ENCODE data around the gene VPS39. TPM values are rescaled to one million over a fixed set of nuclear protein-coding genes. Genes with fewer than 3 reads are reported as not detected.

VPS39 gene
- total RNA-seq, 1 donor from 2014 or later = 76.8 TPM

- Mint-ChIP-seq H3K9me3 (no peaks in the 10 kb centered on the region), H3K27me3 (peaks cover 10% of the 10 kb centered on the region), H3K36me3 (no peaks in the 10 kb centered on the region), H3K27ac (no peak overlapping the region), H3K4me3 (no peak overlapping the region), H3K4me1 (ENCODE audit: unreplicated experiment) (peaks cover 4% of the 10 kb centered on the region)
- peak; percentile 40 for DNase-seq (ENCODE audit: extremely low spot score, unreplicated experiment)
- no peak for TF ChIP-seq CTCF (conservative IDR thresholded peaks at IDR 0.05)
Measured at GRCh38 chr15:42139596-42139995, 68.5 kb downstream of the VPS39 start.

GRCh38 chr15:42138968-42139386, 69.1 kb downstream of the VPS39 start:
- no peaks in the 10 kb centered on the region for H3K36me3 Mint-ChIP-seq
- no peak overlapping the region for H3K27ac Mint-ChIP-seq
- H3K27me3 Mint-ChIP-seq = peaks cover 15% of the 10 kb centered on the region
- no peak overlapping the region for H3K4me3 Mint-ChIP-seq
- peak; percentile 36 for DNase-seq (ENCODE audit: extremely low spot score, unreplicated experiment)
- H3K9me3 Mint-ChIP-seq = no peaks in the 10 kb centered on the region
- no peak for TF ChIP-seq CTCF (conservative IDR thresholded peaks at IDR 0.05)
- H3K4me1 Mint-ChIP-seq (ENCODE audit: unreplicated experiment) = peaks cover 4% of the 10 kb centered on the region

GRCh38 chr15:42138411-42138810, 69.7 kb downstream of the VPS39 start:
- peaks cover 4% of the 10 kb centered on the region for H3K4me1 Mint-ChIP-seq (ENCODE audit: unreplicated experiment)
- peak; percentile 44 for DNase-seq (ENCODE audit: extremely low spot score, unreplicated experiment)
- no peak overlapping the region for H3K4me3 Mint-ChIP-seq
- H3K36me3 Mint-ChIP-seq = no peaks in the 10 kb centered on the region
- H3K27me3 Mint-ChIP-seq = peaks cover 17% of the 10 kb centered on the region
- no peak for TF ChIP-seq CTCF (conservative IDR thresholded peaks at IDR 0.05)
- no peak overlapping the region for H3K27ac Mint-ChIP-seq
- H3K9me3 Mint-ChIP-seq = no peaks in the 10 kb centered on the region

- peaks cover 4% of the 10 kb centered on the region for H3K4me1 Mint-ChIP-seq (ENCODE audit: unreplicated experiment)
- no peak overlapping the region for H3K27ac Mint-ChIP-seq
- peak; percentile 78 for TF ChIP-seq CTCF (conservative IDR thresholded peaks at IDR 0.05)
- H3K9me3 Mint-ChIP-seq = no peaks in the 10 kb centered on the region
- no peaks in the 10 kb centered on the region for H3K36me3 Mint-ChIP-seq
- no peak overlapping the region for H3K4me3 Mint-ChIP-seq
- H3K27me3 Mint-ChIP-seq = peaks cover 17% of the 10 kb centered on the region
- DNase-seq (ENCODE audit: extremely low spot score, unreplicated experiment) = peak; percentile 54
Measured at GRCh38 chr15:42137461-42138261, 70.4 kb downstream of the VPS39 start.

GRCh38 chr15:42136513-42136912, 71.6 kb downstream of the VPS39 start:
- no peak for TF ChIP-seq CTCF (conservative IDR thresholded peaks at IDR 0.05)
- H3K9me3 Mint-ChIP-seq = no peaks in the 10 kb centered on the region
- DNase-seq (ENCODE audit: extremely low spot score, unreplicated experiment) = no peak
- H3K4me3 Mint-ChIP-seq = no peak overlapping the region
- no peak overlapping the region for H3K27ac Mint-ChIP-seq
- H3K27me3 Mint-ChIP-seq = peaks cover 18% of the 10 kb centered on the region
- H3K36me3 Mint-ChIP-seq = no peaks in the 10 kb centered on the region
- H3K4me1 Mint-ChIP-seq (ENCODE audit: unreplicated experiment) = peaks cover 10% of the 10 kb centered on the region
